GM12872 (cell line): ENCODE results near the gene GRID2IP.

Experiments
- TF ChIP-seq, protein P1 (sequence below): IDR thresholded peaks from 3 replicates; pipeline ENCODE4 v1.5.1; 2011; ENCODE audit warnings: low read depth, mild to moderate bottlenecking, low read length, moderate library complexity; ENCODE audit not compliant: insufficient read depth

Gene GRID2IP

DNA sequence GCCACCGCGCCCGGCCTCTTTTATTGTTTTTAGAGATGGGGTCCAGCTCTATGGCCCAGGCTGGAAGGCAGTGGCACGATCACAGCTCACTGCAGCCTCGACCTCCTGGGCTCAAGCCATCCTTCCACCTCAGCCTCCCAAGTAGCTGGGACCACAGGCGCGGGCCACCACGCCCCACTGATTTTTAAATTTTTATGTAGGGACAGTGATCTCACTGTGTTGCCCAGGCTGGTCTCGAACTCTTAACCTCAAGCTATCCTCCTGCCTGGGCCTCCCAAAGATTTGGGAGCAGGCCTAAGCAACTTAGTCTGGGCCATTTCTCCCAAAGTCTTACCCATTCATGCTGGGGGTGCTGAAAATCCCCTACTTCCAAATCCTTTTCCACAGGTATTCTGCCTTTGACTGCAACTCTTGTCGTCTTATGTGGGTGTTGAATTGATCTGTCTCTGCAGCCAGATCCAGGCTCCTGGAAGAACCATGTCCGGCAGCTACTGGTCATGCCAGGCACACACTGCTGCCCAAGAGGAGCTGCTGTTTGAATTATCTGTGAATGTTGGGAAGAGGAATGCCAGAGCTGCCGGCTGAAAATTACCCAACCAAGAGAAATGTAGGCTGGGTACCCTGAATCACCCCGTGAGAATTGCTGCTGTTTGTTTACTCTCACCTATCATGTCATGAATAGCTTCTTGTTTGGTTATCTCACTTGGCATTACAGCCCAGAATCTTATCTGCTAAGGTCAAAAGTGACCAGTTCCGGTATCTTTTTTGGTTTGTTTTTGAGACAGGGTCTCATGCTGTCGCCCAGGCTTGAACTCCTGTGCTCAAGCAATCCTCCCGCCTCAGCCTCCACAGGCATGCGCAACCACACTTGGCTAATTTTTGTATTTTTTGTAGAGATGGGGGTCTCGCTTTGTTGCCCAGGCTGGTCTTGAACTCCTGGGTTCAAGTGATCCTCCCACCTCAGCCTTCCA is 27.1 kb upstream of the GRID2IP start:
- TF ChIP-seq, protein P1, sequence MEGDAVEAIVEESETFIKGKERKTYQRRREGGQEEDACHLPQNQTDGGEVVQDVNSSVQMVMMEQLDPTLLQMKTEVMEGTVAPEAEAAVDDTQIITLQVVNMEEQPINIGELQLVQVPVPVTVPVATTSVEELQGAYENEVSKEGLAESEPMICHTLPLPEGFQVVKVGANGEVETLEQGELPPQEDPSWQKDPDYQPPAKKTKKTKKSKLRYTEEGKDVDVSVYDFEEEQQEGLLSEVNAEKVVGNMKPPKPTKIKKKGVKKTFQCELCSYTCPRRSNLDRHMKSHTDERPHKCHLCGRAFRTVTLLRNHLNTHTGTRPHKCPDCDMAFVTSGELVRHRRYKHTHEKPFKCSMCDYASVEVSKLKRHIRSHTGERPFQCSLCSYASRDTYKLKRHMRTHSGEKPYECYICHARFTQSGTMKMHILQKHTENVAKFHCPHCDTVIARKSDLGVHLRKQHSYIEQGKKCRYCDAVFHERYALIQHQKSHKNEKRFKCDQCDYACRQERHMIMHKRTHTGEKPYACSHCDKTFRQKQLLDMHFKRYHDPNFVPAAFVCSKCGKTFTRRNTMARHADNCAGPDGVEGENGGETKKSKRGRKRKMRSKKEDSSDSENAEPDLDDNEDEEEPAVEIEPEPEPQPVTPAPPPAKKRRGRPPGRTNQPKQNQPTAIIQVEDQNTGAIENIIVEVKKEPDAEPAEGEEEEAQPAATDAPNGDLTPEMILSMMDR = no peak

DNA sequence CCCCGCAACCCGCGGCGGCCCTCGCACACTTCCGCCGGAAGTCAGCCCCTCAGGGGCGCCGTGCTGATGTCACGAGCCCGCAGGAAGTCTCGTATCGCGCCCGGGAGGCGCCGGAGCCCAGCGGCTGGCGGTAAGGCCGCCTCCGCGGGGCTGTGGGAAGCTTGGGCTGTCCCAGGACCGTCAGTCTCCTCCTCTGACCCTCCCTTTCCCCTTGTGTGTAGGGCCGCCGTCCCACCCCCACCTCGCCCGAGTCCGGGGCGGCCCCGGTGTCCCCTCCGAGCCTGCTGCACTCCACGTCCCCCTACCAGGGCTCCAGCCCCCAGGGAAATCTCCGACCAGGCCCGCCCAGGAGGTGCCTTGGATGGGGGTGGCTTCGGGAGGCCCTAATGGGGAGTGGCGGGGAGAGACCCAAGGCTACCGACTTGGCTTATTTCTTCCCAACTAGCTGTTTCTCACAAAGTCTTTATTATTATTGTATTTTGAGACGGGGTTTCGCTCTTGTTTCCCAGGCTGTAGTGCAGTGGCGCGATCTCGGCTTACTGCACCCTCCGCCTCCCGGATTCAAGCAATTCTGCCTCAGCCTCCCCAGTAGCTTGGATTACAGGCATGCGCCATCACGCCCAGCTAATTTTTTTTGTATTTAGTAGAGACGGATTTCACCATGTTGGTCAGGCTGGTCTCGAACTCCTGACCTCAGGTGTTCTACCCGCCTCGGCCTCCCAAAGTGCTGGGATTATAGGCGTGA is 26.3 kb upstream of the GRID2IP start, which contains the start of gene ZDHHC4:
Gene ZDHHC4, plus strand, starts transcription at position 86 of the 745 bp plus-strand sequence. CDS start 3,108 bp downstream, outside the sequence.
- TF ChIP-seq, protein P1 = no peak

DNA sequence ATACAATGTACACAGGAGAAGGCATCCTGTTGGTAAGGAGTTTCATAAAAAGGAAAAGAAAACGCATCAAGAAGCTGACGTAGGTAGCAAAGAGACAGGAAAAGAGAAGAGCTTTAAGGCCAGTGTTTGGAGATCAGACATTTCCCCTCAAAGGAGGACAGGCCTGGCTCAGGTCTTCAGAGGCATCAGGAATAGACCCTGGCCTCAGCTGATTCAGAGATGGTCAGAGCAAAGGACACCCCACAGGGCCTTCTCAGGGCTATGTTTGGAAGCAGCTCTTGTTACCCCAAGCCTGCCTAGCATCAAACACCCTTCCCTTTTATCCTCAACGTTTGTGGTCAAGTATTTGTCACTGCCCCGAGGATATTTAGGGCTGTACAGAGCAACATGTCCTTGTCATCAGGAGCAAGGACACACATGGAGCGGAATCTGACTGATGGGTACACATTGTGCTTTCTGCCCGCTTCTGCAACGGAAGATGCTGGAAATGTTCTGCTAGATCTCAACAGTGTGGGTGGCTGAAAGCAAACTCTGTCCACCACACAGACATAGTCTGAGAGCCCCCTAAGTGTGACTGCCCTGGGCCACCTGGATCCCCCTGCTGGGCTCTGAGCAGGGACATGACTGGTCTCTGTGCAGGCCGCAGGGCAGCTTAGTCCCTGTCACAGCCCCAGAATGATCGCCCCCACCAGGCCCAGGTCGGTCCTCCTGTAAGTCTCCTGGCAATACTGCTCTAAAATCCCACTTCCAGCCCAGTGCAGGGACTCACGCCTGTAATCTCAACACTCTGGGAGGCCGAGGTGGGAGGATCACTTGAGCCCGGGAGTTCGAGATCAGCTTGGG is 25.0 kb upstream of the GRID2IP start:
- TF ChIP-seq, protein P1 = no peak

DNA sequence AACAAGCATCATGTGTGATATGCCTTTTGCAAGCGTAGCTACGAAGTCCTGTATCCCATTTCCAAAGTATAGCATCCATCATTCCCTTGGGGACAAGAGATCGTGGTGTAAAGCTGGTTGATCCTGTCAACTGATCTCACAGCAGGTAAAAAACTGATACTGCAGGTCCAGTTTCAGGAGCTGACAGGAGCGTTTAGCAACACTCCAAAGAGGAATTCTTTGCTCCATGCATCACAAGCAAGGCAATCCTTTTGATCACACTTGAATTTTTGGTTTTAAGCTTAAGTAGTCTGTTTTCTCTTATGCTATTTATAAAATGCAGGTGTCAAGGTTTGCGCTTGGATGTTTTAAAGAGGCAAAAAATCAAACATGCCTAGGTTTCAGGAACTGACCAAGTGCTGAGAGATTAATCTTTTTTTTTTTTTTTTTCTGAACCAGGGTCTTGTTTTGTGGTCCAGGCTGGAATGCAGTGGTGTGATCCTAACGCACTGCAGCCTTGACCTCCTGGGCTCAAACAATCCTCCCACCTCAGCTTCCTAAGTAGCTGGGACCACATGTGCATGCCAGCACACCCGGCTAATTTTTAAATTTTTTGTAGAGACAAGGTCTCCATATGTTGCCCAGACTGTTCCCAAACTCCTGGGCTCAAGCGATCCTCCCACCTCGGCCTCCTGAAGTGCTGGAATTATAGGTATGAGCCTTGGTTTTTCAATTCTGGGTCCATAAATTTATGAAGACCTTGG is 24.2 kb upstream of the GRID2IP start:
- TF ChIP-seq, protein P1 = no peak

DNA sequence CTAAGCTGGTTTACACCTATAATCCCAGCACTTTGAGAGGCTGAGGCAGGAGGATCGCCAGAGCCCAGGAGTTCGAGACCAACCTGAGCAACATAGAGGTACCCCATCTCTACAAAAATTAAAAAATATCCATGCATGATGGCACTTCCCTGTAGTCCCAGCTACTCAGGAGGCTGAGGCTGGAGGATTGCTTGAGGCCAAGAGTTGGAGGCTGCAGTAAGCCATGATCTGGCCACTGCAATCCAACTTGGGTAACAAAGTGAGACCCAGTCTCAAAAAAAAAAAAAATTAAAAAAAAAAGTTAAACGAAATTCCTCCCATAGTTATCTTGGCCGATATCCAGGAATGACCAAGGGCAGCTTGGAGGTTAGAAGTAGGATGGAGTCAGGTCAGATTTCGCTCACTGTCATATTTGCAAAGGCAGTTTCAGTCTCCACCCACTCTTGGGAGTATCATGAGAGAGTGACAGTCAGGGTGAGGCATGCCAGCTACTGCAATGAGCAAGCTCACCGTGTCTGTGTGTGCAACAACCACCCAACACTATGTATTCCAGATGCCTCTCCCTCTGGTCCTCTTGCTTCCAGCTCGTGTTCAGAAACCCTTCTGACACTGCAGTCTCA is 20.0 kb upstream of the GRID2IP start:
- TF ChIP-seq, protein P1 = no peak

GRCh38 chr7:6567886-6568285 is 16.6 kb upstream of the GRID2IP start:
- TF ChIP-seq, protein P1 = no peak
